GM10847 (cell line): Measurements from ENCODE around the gene PHTF2.

Source experiments
- POLR2A ChIP-seq: IDR thresholded peaks from 2 replicates; pipeline ENCODE4 v1.6.1; 2011; ENCODE audit not compliant: insufficient read length; ENCODE audit errors: extremely low read depth

Gene PHTF2

DNA sequence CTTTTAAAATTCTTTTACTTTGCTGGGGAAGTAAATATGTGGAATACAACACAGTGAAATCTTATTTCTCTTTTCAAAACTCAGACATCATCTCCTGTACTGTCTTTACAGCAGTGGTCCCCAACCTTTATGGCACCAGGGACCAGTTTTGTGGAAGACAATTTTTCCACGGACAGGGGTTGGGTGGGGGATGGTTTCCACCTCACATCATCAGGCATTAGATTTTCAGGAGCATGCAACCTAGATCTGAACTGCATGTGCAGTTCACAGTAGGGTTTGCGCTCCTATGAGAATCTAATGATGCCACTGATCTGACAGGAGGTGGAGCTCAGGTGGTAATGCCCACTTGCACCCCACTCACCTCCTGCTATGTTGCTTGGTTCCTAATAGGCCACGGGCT, 12.6 kb upstream of the PHTF2 start:
- TF ChIP-seq POLR2A, result no peak

DNA sequence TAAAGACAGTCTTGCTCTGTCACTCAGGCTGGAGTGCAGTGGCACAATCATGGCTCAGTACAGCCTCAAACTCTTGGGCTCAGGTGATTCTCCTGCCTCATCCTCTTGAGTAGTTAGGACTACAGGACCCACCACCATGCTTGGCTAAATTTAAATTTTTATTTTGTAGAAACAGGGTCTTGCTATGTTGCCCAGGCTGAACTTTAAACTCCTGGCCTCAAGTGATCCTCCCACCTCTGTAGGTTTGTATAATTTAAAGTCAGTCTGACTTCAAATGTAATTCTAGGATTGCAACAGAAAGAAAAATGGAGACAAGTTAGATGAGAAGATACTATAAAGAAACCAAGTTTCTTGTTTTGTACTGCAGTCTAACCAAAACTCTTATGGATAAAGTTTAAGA, 11.8 kb upstream of the PHTF2 start:
- TF ChIP-seq POLR2A, result no peak

DNA sequence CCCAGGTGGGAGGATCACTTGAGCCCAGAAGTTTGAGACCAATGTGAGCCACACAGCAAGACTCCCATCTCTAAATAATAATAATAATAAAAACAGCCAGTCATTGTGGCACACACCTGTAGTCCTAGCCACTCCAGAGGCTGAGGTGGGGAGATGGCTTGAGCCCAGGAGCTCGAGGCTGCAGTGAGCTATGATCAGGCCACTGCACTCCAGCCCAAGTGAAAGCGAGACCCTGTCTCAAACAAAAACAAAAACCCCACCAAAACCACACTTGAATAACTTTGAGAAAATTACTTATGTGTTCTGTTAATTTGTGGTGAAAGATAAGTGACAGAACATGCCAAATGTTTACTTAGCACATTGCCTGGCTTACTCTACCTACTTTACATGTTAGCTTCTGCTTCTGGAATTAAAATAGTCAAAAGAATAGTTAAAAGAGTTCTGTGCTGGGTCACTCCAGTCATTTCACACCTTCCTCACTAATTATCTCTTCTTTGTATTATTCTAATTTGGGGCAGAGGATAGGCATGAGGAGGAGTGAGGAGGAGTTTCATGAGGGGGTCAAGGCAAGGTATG, 10.2 kb upstream of the PHTF2 start:
- no peak for TF ChIP-seq POLR2A

DNA sequence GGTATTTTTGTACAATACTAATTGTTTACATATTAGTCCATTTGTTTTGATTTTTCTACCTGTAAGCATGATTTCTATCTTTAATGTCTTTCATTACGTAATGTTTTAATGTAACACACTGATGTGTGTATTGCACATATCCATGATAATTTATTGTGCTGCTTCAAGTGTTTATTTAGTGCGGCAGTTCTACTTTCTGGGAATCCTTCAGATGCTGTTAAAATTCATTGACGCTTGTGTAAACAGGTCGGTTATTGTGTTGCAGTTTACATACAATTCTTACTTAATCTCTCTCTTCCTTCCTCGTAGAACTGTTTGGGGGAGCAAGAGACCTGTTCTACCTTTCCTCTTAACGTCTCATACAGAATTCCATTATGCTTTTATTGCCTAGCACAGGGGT, 7.2 kb upstream of the PHTF2 start:
- TF ChIP-seq POLR2A, result no peak

DNA sequence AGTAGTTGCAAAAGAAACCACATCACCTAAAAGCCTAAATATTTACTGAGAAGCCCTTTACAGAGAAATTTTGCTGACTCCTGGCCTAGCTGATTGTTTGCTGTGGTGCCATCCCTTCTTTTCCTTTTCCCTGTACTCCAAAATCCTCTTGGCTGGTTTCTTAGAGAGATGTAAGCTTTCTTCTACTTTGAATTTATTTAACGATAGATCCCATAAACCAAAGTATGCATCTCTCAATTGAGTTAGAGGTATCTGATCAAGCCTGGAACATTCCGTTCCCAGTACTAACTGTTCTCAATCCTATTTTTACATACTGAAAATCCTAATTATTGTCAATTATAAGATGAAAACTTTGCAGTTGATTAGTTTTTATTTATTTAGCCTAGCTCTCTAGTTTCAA, 6.6 kb upstream of the PHTF2 start:
- no peak for TF ChIP-seq POLR2A

DNA sequence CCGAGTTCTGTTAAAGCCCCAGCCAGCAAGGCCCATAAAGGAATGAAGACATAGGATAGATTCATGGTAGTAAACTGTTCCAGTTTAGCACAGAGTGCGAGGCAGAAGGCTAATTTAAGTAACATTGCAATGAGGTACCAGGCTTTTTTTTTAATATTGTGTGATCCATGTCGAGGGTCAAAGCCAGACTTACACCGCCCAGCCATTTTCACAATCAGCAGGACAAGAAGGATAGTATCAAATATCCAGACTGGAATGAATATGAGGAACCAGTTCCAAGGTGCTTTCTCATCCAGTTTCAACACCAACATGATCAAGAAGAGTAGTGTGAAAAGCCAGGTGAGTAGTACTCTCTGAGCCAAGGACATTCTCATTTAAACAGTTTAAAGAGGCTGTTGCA, 4.6 kb upstream of the PHTF2 start:
- no peak for TF ChIP-seq POLR2A

DNA sequence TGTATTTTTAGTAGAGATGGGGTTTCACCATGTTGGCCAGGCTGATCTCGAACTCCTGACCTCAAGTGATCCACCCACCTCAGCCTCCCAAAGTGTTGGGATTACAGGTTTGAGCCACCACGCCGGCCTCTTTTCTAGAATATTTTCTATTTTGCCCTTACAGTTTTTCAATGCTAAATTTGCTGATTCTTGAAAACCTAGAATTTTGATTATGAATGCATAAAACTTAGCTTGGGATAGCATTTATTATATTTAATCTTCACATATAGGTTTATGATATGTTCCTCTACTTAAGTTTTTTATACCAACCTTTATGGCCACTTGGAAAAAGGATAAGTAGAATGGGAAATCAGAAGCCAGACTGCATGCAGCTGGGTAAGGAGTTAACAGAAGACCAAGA, 2.5 kb upstream of the PHTF2 start:
- no peak for TF ChIP-seq POLR2A

DNA sequence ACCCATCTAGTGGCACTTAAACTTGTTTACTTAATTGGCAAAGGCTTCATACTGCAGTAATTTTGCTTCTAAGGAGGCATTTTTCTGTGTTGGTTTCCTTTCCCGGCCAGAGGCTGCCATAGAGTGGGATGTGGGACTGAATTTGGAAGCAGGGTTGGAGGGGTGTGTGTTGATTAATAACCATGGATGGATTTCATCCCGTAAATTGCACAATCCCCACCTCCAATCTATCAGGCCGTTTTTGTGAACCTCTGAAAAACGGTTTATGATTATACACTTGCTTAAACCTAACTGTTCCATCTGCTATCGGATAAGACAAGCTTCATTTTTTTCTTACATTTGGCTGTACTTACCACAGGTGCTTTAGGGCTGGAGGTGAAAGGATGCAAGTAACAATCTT, 1.6 kb upstream of the PHTF2 start:
- TF ChIP-seq POLR2A, result no peak

DNA sequence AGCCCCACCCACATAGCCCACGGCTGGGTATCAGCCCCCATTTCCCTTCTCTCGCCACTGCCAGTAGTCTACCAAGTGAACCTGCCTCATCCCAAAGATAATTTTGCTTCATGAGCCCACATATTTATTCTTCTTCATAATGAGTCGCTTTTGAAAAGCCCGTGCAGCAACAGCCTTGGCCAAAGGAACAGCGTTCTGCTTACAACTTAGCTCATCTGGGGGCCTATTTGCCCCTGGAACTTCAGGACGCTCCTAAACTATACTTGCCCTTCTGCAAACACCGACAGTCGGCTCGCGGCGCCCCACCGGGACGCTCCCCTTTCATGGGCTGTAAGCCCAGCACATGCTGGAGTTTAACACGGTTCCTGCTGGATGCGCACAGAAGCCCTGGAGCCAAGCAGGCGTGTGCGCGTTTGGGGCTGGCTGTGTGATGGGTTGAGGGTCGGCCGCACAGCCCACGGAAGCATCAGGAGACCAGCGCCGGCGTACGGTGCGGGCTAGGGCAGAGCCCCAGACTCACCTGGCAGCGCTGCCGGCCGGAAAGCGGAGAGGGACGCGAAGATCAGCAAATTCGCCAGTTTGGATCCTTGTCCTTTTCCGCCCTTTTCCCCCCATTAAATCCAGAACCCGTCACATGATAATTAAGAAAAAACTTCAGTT, 709 bp upstream of the PHTF2 start:
- TF ChIP-seq POLR2A, result no peak

DNA sequence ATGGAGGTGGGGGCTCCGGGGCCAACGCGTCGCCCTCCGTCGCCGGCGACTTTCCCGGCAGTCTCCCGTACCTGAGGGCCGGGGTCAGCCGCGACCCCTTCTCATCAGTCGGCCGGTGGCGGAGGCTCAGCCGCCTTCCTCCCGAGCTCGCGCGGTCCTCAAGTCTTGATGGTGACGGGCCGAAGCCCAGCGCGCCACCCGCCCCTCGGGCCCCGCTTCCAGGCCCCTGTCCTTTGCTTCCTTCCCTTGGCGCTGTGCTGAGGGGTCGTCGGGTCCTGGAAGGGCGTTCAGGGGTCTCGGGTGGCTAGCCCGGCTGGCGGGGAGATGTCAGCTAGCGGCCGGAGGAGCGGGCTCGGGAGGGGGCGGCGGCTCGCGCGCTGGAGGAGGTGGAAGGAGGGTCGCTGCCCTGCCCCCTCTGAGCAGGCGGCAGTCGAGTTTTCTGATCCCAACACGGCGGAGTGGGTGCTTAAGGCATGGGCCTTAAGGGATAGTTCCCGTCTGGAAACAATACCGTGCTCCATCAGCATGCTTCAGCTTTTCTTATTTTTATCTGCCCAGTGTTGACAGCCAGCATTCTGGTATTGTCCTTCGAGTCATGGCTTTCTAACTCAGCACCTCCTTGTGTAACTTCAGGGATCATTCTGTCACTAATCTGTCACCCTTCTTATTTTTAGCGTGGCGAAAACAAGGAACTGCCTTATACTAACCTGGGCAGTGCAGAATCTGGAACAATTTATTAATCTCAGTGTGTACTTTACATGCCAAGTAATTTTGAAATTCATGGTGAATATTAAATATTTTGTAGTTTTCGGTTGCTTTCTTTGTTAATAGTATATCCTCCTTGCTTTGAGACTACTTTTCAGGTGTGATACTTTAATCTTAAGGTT, 748 bp downstream of the PHTF2 start:
- no peak for TF ChIP-seq POLR2A

DNA sequence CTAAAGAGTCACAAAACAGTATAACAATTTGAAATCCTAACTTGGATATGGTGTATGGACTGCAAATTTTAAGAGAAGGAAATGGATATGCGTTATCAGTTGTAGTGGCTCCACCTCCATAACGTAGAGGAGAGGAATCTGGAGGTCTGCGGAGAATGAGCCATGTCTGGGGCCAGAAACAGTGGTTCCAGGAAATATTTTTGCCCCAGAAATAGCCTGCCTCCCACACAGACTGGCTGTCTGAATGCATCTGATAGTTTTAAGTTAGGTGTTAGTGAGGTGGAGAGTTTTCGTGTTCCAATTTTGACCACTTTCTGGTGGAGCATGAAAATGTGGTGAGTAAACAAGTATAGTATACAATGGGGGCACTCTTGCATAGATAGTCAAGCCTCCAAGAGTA, 1.6 kb downstream of the PHTF2 start:
- no peak for TF ChIP-seq POLR2A

DNA sequence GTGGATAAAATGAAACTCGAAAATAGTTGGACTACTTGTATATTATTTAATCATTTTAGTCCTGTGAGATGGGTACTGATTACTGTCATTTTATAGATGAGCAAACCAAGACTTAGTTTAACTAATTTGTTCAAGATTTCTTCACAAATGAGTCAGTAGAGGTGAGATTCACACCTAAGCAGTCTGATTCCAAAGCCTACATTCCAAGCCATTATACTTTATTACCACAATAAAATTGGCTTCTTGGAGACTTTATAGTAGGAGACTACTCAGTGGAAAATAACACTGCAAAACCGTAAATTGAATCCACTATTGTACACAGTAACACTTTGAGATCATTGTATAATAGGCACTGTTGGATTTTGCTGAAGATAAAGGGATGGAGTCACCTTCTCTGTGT, 2.2 kb downstream of the PHTF2 start:
- no peak for TF ChIP-seq POLR2A

DNA sequence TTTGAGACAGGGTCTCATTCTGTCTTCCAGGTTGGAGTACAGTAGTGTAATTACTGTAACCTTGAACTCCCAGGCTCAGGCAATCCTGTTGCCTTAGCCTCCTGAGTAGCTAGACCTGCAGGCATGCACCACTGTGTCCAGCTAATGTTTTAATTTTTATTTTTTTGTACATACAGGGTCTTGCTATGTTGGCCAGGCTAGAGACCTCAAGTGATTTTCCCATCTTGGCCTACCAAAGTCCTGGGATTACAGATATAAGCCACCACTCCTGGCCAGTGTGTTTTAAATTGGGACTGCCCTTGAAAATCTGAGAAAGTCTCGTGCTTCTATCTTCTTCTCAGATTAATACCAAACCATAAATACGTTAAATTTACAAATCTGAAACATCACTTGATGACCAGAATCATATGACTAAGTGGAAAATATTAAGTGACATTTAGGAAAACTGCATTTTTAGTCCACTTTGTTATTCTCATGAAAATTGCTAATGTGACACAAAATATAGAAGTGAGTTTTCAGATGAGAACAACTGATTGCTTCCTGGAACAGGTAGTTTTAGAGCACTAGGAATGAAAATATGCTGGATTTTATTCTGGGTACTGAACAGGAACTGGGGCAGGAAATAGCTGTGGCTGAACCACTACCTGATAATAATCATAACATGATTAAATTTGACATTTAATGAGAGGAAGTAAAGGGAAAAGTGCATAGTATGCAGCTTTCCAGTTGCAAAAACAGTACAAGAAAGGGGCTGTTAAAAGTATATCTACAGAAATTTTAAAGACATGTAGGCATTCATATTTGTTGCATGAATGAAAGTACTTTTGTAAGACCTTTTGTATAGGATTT, 4.2 kb downstream of the PHTF2 start:
- no peak for TF ChIP-seq POLR2A

DNA sequence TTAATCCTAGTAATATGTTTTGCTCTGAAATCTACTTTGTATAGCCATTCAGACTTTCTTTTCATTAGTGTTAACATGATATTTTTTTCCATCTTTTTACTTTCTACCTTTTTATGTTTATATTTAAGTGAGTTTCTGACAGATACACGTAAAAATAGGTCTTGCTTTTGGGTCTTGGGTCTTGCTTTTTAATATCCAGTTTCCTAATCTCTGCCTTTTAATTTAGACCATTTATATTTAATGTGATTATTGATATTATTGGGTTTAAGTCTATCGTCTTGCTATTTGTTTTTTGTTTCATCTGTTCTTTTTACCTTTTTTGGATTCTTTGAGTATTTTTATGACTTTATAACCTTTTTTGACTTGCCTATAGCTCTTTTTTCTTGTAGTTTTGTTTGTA, 7.9 kb downstream of the PHTF2 start:
- no peak for TF ChIP-seq POLR2A

DNA sequence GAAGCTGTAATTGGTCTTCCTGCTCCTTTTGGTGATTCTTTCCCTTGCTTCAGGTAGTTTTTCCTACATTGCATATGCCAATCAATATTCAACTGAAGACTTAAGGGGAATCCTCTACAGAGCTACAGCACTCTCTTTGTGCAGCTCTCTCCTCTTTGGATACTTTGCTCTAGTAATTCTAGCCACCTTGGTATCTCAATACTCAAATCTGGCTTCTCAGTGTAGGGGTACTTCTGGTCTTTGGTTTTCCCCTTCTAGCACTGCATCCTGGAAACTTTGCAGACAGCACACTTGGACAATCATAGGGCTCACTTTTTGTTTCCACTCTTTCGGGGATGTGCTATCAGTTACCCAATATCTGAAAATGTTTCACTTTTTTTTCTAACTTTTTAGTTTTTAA, 9.9 kb downstream of the PHTF2 start:
- TF ChIP-seq POLR2A, result no peak
